ENCODE data around the gene LCN6.

GRCh38 chr9:136776947-136777346, 28.6 kb upstream of the LCN6 start:
- TF ChIP-seq NFE2L2 (IDR thresholded peaks at IDR 0.05; ENCODE audit: low read depth, low read length), result no peak
- no peak for TF ChIP-seq USF2 (IDR thresholded peaks at IDR 0.05; ENCODE audit: low read depth, low read length)
- no peak for TF ChIP-seq RAD21 (IDR thresholded peaks at IDR 0.05; ENCODE audit: low read length)

Data from IMR-90 (cell line).